GM19372 (cell line): ENCODE data around the gene CORT.
"Not testable (repeated sequence)": the region's sequence is repeated elsewhere in the genome, so short reads cannot be mapped to it uniquely, and the experiment has no call there.

ENCODE experiments used
- ATAC-seq: cut with Tn5 transposase; IDR thresholded peaks from one replicate; pipeline ENCODE4 v1.9.1; 2021; ENCODE audit warnings: mild to moderate bottlenecking, low read depth, moderate library complexity; ENCODE audit not compliant: unreplicated experiment

The CORT gene

DNA sequence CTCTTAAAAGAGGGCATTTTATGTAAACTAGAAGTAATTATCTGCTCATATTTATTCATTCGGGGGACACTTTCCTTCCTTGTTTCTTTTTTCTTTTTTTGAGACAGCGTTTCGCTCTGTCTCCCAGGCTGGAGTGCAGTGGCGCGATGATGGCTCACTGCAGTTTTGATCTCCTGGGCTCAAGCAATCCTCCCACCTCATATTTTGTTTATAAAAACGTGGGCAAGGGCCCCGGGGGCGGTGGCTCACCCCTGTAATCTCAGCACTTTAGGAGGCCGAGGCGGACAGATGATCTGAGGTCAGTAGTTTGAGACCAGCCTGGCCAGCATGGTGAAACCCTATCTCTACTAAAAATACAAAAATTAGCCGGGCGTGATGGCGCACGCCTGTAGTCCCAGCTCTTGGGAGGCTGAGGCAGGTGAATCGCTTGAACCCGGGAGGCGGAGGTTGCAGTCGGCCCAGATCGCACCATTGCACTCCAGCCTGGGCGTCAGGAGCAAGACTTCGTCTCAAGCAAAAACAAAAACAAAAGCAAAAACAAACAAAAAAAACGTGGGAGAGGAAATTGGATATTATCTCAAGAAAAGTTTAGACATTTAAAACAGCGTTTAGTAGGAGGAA is 23.4 kb downstream of the CORT start:
- no peak for ATAC-seq

DNA sequence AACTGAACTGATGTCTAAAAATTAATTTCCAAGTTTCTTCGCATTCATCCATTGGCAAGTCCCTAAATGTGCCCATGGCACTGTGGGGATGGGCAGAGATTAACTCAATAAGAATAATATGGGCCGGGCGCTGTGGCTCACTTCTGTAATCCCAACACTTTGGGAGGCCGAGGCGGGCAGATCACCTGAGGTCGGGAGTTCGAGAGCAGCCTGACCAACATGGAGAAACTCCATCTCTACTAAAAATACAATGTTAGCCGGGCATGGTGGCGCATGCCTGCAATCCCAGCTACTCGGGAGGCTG is 24.4 kb downstream of the CORT start:
- ATAC-seq, result not testable (repeated sequence)

DNA sequence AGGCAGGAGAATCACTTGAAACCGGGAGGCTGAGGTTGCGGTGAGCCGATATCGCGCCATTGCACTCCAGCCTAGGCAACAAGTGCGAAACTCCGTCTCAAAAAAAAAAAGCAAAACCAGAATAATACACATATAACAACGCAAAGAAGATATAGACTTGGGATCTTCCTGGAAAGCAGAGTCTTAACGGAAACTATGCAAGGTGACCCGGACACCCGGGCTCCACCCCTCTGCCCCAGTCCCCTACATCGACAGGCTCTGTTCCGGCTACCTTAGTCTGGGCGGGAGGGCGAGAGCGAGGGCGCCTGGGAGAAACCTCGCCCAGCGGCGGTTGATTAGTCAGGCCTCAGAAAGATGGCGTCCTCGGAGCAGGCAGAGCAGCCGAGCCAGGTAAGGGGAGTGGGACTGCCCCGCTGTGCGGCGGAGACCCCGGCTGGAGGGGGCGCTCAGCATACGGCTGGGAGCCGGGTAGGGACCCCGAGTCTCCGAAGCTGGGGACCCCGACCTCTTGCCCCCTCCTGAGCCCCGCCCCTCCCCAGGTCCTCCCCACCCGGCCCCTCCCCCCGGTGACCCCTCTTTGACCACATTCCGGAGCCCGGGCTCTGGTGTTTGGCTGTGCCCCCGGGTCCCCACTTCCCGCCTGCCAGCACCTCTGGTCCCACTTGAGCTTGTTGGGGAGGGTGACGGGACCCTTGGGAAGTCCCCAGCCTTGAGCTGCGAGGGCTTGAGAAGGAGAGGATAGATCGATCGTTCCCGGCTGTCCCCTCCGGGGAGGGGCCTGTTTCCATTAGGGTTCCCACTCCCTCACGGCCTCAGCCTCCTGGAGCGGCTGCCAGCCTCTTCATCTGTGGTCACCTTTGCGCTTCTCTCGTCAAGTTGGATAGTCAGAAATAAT is 25.0 kb downstream of the CORT start, which contains the start of gene PEX14:
TSS of gene PEX14 (plus strand) at position 338 of the 895 bp plus-strand sequence. CDS start at position 355, 17 bp downstream.
- peak; percentile 55 for ATAC-seq

DNA sequence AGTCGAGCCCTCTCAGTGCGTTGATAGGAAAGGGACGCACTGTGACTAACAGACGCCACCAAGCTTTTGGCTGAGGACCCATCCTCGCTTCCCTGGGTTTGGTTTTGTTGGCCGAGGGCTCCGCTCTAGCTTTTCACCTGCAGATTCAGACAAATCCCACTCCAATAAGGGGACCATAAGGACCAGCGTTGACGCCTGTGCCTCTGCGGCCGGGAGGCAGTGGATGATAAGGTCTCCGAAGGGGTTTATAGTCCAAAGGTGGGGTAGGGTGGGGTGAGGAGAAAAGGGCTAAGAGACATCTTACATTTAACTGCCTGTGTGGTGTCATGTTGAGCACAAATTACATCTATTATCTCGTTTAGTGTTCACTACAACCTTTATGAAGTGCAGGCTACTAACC is 25.7 kb downstream of the CORT start:
- no peak for ATAC-seq

DNA sequence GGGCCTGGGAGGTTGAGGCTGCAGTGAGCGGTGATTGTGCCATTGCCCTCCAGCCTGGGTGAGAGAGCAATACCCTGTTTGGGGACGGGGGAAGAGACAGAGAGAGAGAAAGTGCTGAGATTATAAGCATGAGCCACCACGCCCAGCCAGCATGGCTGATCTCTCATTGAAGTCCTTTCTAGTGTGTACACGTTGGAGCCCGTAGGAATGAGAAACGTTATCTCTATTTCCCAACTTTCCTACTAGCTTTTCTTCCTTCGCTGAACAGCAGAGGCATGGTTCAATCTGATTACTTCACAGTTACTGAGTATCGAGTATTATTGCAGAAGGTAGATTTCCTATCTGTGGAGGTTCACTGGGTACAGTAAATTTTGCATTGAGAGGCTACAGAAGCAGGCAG is 29.5 kb downstream of the CORT start:
- no peak for ATAC-seq

DNA sequence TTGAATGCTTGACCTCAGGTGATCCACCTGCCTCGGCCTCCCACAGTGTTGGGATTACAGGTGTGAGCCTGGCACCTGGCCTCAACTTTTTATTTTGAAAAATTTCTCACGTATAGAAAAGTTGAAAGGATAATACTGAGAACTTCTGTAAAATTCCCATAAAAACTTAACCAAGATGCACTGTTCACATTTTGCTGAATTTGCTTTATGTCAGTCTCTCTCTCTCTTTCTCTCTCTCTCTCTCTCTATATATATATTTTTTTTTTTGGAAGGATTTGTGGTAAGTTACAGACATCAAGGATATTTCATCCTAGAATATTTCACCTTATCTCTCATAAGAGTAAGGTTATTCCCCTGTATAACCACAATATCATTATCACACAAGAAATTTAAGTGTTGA is 30.8 kb downstream of the CORT start:
- ATAC-seq, result no peak

DNA sequence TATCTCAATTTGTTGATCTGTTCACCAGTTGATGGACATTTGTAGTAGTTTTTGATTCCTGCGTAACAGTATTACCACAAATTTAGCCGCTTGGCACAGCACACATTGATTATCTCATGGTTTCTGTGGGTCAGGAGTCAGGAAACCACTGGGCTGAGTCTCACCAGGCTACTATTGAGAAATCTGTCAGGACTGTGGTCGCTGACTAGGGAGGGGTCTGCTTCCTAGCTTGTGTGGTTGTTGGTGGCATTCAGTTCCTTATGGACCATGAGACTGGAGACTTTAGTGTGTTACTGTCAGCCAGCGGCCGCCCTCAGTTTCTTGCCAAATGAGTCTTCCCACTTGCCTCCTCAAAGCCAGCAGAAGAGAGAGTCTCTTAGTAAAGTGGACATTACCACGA is 34.7 kb downstream of the CORT start:
- no peak for ATAC-seq

DNA sequence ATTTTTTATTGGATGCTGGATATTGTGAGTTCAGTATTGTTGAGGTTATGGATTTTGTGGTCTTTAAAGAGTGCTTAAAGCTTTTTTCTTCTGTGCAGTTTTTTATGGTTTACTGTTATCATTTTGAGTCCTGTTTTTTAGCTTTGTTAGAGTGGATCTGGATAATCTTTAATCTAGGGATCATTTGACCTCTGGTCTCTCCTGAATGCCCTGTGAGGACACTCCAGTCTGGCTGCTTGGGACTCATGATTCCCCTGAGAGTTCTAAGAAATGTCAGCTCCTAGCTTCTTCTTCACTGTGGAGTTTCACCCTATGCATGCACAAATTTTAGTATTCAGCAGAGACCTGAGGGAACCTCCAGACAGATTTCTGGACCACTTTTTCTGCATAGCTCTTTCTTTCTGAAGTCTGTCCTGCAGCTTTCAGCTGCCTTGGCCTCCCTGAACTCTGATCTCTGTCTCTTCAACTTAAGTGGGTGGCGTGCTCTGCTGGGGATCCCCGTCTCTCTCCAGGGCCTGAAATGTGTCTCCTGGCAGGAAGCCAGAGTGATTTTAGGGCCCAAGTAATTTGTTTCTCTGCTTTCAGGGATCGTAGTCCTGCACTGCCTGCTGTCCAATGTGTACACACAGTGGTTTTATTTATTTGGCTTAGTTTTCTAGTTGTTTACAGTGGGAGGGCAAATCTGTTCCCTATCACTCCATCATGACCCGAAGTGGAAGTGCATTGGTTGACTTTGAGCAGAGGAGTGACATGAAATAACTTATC is 39.6 kb downstream of the CORT start:
- ATAC-seq, result no peak

DNA sequence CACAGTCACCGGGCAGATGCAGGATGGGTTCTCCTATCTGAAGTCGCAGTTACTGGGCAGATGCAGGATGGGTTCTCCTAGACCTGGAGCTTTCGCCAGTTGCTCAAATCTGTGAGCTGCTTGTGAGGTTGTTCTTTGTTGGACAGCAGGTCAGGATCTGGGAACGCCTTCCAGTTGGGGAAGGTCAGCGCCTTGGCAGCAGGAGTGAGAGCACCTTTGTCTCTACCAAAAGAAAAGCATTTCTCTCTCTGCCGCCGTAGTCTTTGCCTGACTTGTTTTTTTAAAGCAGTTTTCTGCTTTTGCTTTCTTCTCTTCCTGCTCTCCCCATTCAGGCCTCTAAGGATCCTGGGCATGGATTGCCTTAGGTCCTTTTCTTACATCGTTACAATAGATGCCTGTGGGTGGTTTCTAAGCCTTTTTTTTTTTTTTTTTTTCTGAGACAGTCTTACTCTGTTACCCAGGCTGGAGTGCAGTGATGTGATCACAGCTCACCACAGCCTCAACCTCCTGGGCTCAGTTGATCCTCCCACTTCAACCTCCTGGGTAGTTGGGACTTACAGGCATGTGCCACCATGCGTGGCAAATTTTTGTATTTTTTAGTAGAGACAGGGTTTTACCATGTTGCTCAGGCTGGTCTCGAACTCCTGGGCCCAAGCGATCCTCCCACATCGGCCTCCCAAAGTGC is 40.6 kb downstream of the CORT start:
- no peak for ATAC-seq

DNA sequence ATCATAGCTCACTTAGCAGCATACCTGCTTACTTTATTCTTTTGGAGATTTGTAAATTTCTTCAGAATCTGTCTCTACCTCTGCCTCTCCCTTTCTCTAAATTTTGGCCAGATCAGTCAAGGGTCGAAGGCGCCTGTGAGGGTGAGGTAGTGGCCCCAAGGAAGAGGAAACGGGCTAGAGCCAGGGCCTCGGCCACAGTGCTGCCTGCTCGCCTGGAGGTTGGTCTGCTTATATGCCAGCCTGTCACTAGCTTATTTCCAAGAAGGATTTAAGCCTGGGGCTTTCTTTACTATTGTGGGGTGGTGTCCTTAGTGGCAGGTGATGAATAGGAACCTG is 44.6 kb downstream of the CORT start:
- no peak for ATAC-seq

DNA sequence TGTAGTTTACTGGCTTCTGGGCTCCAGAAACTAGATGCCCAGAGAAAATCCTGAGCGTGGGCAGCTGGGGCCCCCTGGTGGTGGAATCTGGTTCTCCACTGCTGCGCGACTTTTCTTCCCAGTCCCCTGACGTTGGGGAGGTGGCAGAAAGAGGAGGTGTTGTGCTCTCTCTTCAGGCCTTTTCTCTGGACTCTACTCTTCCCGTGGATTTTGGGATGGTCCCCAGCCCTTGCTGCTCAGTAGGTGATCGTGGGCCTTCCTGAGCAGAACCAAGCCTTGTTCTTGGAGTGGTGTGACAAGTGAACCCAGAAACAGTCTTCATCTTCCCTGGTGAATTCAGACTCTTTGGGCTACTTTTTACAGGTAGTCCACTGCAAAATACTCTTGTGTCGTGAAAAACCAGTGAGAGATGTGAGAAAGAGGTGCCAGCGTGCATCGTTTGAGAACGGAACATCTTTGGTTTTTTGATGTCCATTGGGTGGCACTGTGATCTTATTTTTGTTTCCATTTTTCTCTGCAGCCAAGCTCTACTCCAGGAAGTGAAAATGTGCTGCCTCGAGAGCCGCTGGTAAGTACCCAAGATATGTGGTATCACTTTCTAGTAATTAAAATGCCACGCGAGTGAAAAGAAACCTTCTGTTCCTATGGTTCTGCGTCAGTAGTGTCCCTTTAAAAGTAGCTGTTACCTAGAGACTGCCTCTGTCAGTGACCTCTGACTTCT is 45.1 kb downstream of the CORT start:
- peak; percentile 78 for ATAC-seq

DNA sequence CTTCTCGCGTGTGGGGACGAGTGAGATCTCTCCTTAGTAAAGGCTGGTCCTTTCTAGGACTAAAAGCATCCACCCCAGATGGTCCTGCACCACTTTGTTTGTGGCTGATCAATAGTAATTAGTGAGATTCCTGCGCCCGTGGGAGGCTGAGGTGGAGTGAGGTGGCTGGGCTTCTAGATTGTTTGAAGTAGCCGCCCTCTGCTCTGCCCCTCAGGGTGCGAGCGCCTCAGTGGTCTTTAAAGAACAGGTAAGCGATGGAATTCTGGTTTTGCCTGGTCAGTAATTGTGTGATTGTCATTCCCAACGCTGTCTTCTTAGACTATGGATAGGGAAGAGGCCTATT is 45.6 kb downstream of the CORT start:
- ATAC-seq, result no peak

DNA sequence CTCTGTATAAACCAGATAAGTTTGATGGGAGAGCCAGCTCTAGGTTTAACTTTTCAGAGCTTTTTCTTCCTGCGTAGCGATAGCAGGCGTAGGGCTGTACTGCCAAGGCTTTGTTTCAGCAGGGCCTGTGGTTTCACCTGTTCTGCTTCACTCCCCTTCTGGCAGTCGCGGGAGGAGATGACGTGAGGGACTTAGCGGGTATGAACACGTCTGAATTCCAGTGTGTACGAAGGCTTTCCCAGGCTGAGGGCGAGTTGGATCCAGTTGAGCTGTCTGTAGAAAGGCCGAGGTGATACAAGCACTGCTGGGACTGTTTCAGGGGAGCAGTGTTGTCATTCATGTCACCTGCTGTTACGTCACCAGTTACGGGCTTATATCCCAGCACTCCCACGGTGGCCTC is 46.1 kb downstream of the CORT start:
- ATAC-seq, result no peak

DNA sequence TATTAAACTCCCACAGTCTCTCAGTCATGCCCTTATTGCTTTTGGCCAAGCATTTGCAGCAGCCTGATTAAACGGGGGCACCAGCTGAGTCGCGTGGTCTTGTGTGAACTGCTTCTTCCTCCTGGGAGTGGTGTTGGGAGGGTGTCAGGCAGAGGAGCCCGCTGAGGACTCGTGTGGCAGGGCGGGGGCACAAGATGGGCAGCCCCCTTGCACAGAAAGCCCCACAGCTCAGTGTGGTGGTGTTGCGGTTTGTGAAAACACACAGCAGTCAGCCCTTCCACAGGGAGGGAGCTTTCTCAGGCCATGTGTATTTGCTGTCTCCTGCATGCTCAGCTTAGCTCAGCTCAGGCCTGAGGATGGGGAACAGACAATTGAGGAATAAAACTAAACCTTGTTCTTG is 47.3 kb downstream of the CORT start:
- ATAC-seq, result no peak

DNA sequence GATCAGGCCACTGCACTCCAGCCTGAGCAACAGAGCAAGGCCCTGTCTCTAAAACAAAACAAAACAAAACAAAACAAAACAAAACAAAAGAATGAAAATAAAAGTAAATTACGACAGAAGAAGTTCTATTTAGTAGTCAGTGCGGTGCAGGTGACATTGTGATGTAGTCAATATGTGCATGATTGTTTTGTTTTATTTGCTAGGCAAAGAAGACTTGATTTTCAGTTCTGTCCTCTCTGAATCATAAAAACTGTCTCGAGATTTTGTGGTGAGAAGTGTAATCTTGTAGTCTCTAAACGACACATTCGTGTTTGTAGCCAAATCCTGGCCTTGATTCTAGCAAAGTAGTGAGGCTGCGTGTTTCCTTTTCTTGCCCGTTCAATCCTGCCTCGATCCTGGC is 48.4 kb downstream of the CORT start:
- no peak for ATAC-seq
